HCT116 (cell line): ENCODE results near the gene TCF23. TPM values are rescaled to one million over a fixed set of nuclear protein-coding genes. Genes with fewer than 3 reads are reported as not detected.

Source experiments
- ATAC-seq: fragments of 200-7000 bp; cut with Tn5 transposase; 2 replicates; pipeline ENCODE4 v1.9.1; 2020; ENCODE audit warnings: mild to moderate bottlenecking, moderate library complexity
- BruUV-seq: library from RNA; stranded (reverse); fragments of 400-500 nt; replicated peaks from 2 replicates; lab custom pipeline; 2021; lab: Mats Ljungman, UMichigan
- CTCF ChIA-PET: fragments of 300-600 bp; sonication (Branson Sonifier 250); formaldehyde crosslinking; loops from one replicate; lab custom pipeline; 2021; ENCODE audit warnings: antibody characterized with exemption; lab: Charles Lee
- POLR2A ChIA-PET: fragments of 300-600, 350-600 bp; sonication (Branson Sonifier 250); formaldehyde crosslinking; loops from one replicate; lab custom pipeline; 2021; ENCODE audit warnings: antibody characterized with exemption; lab: Charles Lee
- RAD21 ChIA-PET, 2 experiments: fragments of 300-600 bp; sonication (Branson Sonifier 250); formaldehyde crosslinking; loops; one replicate each; lab custom pipeline; 2023; ENCODE audit warnings: low total read pairs in 2 of 2; ENCODE audit not compliant: uncharacterized antibody in 2 of 2, unreplicated experiment in 2 of 2, low non-redundant PET in 1 of 2; lab: Charles Lee
- DNase-seq: peaks from one replicate; pipeline ENCODE4 v3.0.0-alpha.2; 2010; ENCODE audit warnings: low read depth, low spot score
- H2AFZ ChIP-seq: fragments of 200-600 bp; shearing (Covaris generic), sonication (generic); 2 replicates; pipeline ENCODE4 v1.6.1; 2017; ENCODE audit warnings: low read depth, mixed run types, mixed read lengths, antibody characterized with exemption, low read length; ENCODE audit not compliant: poor library complexity, severe bottlenecking
- H3K27ac ChIP-seq: 2 replicates; pipeline ENCODE4 v1.5.1; 2012; ENCODE audit warnings: low read depth, low read length
- H3K27me3 ChIP-seq: fragments of 200-600 bp; sonication (generic); 2 replicates; pipeline ENCODE4 v1.6.1; 2016; ENCODE audit warnings: mixed run types, low read length, mixed read lengths; ENCODE audit not compliant: insufficient read depth
- H3K36me3 ChIP-seq, 2 experiments: fragments of 200-500 bp in 1 of 2; fragments of 200-600 bp in 1 of 2; sonication (Bioruptor generic) in 1 of 2; sonication (generic) in 1 of 2; 2 replicates each; pipeline versions ENCODE4 v1.5.1 to v1.6.1; 2014 to 2016; ENCODE audit warnings: low read length in 2 of 2, inconsistent platforms in 1 of 2, mixed read lengths in 1 of 2, mixed run types in 1 of 2; ENCODE audit not compliant: insufficient read depth in 2 of 2, control insufficient read depth in 1 of 2
- H3K4me1 ChIP-seq, 2 experiments: fragments of 200-600 bp in 1 of 2; sonication (generic) in 1 of 2; 2 replicates each; pipeline versions ENCODE4 v1.5.1 to v1.6.1; 2012 to 2017; ENCODE audit warnings: low read length in 2 of 2, inconsistent platforms in 1 of 2, mild to moderate bottlenecking in 1 of 2, mixed read lengths in 1 of 2, mixed run types in 1 of 2, moderate library complexity in 1 of 2; ENCODE audit not compliant: insufficient read depth in 2 of 2, control insufficient read depth in 1 of 2
- H3K4me2 ChIP-seq: fragments of 200-600 bp; sonication (generic); 2 replicates; pipeline ENCODE4 v1.6.1; 2017; ENCODE audit warnings: mixed run types, low read length, mixed read lengths
- H3K4me3 ChIP-seq, 2 experiments: fragments of 200-600 bp in 1 of 2; sonication (generic) in 1 of 2; replicated peaks in 1 of 2; 2 replicates each; pipeline ENCODE4 v1.5.1; 2011 to 2016; ENCODE audit warnings: low read length in 2 of 2, control low read depth in 1 of 2, low read depth in 1 of 2, mild to moderate bottlenecking in 1 of 2, mixed read lengths in 1 of 2, mixed run types in 1 of 2
- H3K79me2 ChIP-seq: fragments of 200-600 bp; sonication (generic); 2 replicates; pipeline ENCODE4 v1.6.1; 2017; ENCODE audit warnings: mild to moderate bottlenecking, mixed run types, low read length, moderate library complexity, mixed read lengths; ENCODE audit not compliant: insufficient read depth
- H3K9ac ChIP-seq: fragments of 200-600 bp; sonication (generic); 2 replicates; pipeline ENCODE4 v1.6.1; 2016; ENCODE audit warnings: low read length, mixed read lengths
- H3K9me2 ChIP-seq: fragments of 200-600 bp; sonication (generic), shearing (Covaris generic); 2 replicates; pipeline ENCODE4 v1.6.1; 2017; ENCODE audit warnings: mixed run types, mild to moderate bottlenecking, moderate library complexity; ENCODE audit not compliant: insufficient read depth
- H3K9me3 ChIP-seq, 2 experiments: fragments of 200-500 bp in 1 of 2; fragments of 200-600 bp in 1 of 2; sonication (Bioruptor generic) in 1 of 2; sonication (generic) in 1 of 2; 2 replicates each; pipeline ENCODE4 v1.6.1; 2014 to 2017; ENCODE audit warnings: low read length in 2 of 2, mixed read lengths in 2 of 2, inconsistent platforms in 1 of 2, low read depth in 1 of 2, mild to moderate bottlenecking in 1 of 2, mixed run types in 1 of 2, moderate library complexity in 1 of 2; ENCODE audit not compliant: control insufficient read depth in 1 of 2, insufficient read depth in 1 of 2
- H4K20me1 ChIP-seq: fragments of 200-600 bp; sonication (generic), shearing (Covaris generic); 2 replicates; pipeline ENCODE4 v1.6.1; 2017; ENCODE audit warnings: mixed run types, mild to moderate bottlenecking, moderate library complexity; ENCODE audit not compliant: insufficient read depth
- CTCF ChIP-seq, 3 experiments: fragments of 200-600 bp in 1 of 3; sonication (generic) in 1 of 3; IDR thresholded peaks in 2 of 3; conservative IDR thresholded peaks in 1 of 3; 2 replicates each; pipeline ENCODE4 v1.5.1; 2012 to 2017; ENCODE audit warnings: low read depth in 2 of 3, low read length in 2 of 3, antibody characterized with exemption in 1 of 3, borderline replicate concordance in 1 of 3, control low read depth in 1 of 3, mild to moderate bottlenecking in 1 of 3, mixed read lengths in 1 of 3, mixed run types in 1 of 3, moderate library complexity in 1 of 3; ENCODE audit not compliant: insufficient read depth in 1 of 3
- EGR1 ChIP-seq: IDR thresholded peaks from 2 replicates; pipeline ENCODE4 v1.6.1; 2012; ENCODE audit warnings: low read depth
- EZH2phosphoT487 ChIP-seq: fragments of 200-600 bp; IDR thresholded peaks from 2 replicates; pipeline ENCODE4 v1.6.1; 2018; ENCODE audit warnings: antibody characterized with exemption, borderline replicate concordance
- FOSL1 ChIP-seq: IDR thresholded peaks from 2 replicates; pipeline ENCODE4 v1.6.1; 2012; ENCODE audit warnings: low read depth
- JUND ChIP-seq: IDR thresholded peaks from 2 replicates; pipeline ENCODE4 v1.6.1; 2012
- POLR2A ChIP-seq: IDR thresholded peaks from 2 replicates; pipeline ENCODE4 v1.7.0; 2011; ENCODE audit warnings: borderline replicate concordance; ENCODE audit not compliant: insufficient read depth, insufficient read length; ENCODE audit errors: extremely low read depth
- SP1 ChIP-seq: IDR thresholded peaks from 2 replicates; pipeline ENCODE4 v1.6.1; 2012; ENCODE audit warnings: low read depth
- SRF ChIP-seq: IDR thresholded peaks from 2 replicates; pipeline ENCODE4 v1.6.1; 2012; ENCODE audit warnings: low read depth
- TCF7L2 ChIP-seq: IDR thresholded peaks from 2 replicates; pipeline ENCODE4 v1.7.0; 2011; ENCODE audit warnings: borderline replicate concordance, inconsistent platforms; ENCODE audit not compliant: insufficient read depth, insufficient read length; ENCODE audit errors: extremely low read depth
- YY1 ChIP-seq: IDR thresholded peaks from 2 replicates; pipeline ENCODE4 v1.6.1; 2011; ENCODE audit warnings: low read length, low read depth, moderate library complexity, mild to moderate bottlenecking; ENCODE audit not compliant: insufficient replicate concordance; ENCODE audit errors: extremely low read depth
- ZFX ChIP-seq: fragments of 450-650 bp; IDR thresholded peaks from 2 replicates; pipeline ENCODE4 v1.6.1; 2017
- ZNF274 ChIP-seq: fragments of 200-500 bp; sonication (Bioruptor generic); IDR thresholded peaks from 2 replicates; pipeline ENCODE4 v1.6.1; 2014; ENCODE audit warnings: mild to moderate bottlenecking, low read depth, low read length, inconsistent platforms
- intact Hi-C: fragments of 100-400 bp; cut with micrococcal nuclease; formaldehyde crosslinking; loops from 2 replicates; pipeline ENCODE4 v1.10.0; 2022
- total RNA-seq: library from RNA; stranded (reverse); gene quantifications from one replicate; pipeline ENCODE4 v1.2.1, GENCODE V29; 2021; ENCODE audit not compliant: unreplicated experiment

TCF23 gene
- total RNA-seq, 1 experiment from 2014 or later: not detected

DNA sequence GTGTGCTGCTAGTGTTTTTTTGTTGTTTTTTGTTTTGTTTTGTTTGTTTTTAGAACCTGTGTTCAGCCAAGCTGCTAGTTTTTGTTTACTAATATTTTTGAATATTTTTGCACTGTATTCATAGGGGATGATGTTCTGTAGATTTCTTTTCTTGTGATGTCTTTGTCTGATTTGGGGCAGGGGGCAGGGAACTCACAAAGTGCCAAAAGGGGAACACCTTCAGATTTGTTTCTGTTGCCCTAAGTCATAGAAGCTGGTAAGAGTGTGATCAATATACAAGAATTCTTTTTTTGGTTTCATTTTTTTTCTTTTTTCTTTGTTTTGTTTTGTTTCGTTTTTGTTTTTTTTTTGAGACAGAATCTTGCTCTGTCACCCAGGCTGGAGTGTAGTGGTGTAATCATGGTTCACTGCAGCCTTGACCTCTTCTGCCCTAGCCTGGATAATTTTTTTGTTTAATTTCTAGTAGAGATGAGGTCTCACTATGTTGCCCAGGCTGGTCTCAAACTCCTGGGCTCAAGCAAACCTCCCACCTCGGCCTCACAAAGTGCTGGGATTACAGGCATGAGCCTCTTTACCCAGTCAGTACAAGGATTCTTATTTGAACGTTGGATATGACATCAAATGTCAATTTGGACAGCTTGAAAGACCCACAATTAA, 30.7 kb downstream of the TCF23 start:
- H3K27ac ChIP-seq: no peak overlapping the region
- no peak overlapping the region for H3K4me3 ChIP-seq
- H3K36me3 ChIP-seq: no peaks in the 10 kb centered on the region
- CTCF ChIA-PET: interaction anchor here (1.0 to 1.1 kb wide), 2 partner anchors 10 to 12 kb away, joined by 3 read pairs; no protein-coding TSS in a partner anchor
- H2AFZ ChIP-seq: no peak overlapping the region
- TF ChIP-seq SP1 (no peak), ZNF274 (no peak), JUND (no peak), ZFX (no peak), EGR1 (no peak), EZH2phosphoT487 (no peak), FOSL1 (no peak), POLR2A (no peak), CTCF (IDR thresholded peaks at IDR 0.05 in 2 of 3, conservative IDR thresholded peaks at IDR 0.05 in 1 of 3; ENCODE audit: borderline replicate concordance in 1 of 3, insufficient read depth in 1 of 3, low read depth in 2 of 3, low read length in 2 of 3) (no peak), SRF (no peak), TCF7L2 (no peak), YY1 (no peak)
- TF ChIP-seq, all 23 proteins: peak for 0
- ChIA-PET POLR2A (no interaction called here), RAD21 (no interaction called here)
- ATAC-seq: no peak
- peaks cover 9% of the 10 kb centered on the region; the same call in 1 of the 2 replicates for H3K27me3 ChIP-seq
- no peaks in the 10 kb centered on the region for H4K20me1 ChIP-seq
- BruUV-seq: no TSS peak
- intact Hi-C loops: no loop called here
- H3K4me1 ChIP-seq: no peaks in the 10 kb centered on the region
- no peaks in the 10 kb centered on the region for H3K9me3 ChIP-seq
- H3K4me2 ChIP-seq: no peak overlapping the region
- no peaks in the 10 kb centered on the region for H3K79me2 ChIP-seq
- H3K9ac ChIP-seq: no peak overlapping the region
- no peak for DNase-seq
- H3K9me2 ChIP-seq: no peaks in the 10 kb centered on the region
